ENCODE results near the gene STRBP. TPM values are rescaled to one million over a fixed set of nuclear protein-coding genes. Genes with fewer than 3 reads are reported as not detected.

Gene STRBP
- total RNA-seq, 1 donor from 2014 or later: 58.9 TPM

GRCh38 chr9:123099548-123099947 lies 168.8 kb downstream of the STRBP start:
- TF ChIP-seq CTCF (conservative IDR thresholded peaks at IDR 0.05): no peak
- no peak overlapping the region for H3K4me3 Mint-ChIP-seq
- peak overlapping the region; percentile 12 for H3K27ac Mint-ChIP-seq (ENCODE audit: unreplicated experiment)

GRCh38 chr9:123099042-123099441 lies 169.3 kb downstream of the STRBP start:
- Mint-ChIP-seq H3K4me1 (no peaks in the 10 kb centered on the region), H3K4me3 (no peak overlapping the region), H3K9me3 (no peaks in the 10 kb centered on the region), H3K36me3 (ENCODE audit: low read depth) (peaks cover 7% of the 10 kb centered on the region), H3K27me3 (ENCODE audit: low read depth) (no peaks in the 10 kb centered on the region), H3K27ac (ENCODE audit: unreplicated experiment) (peak overlapping the region; percentile 30)
- no peak for TF ChIP-seq CTCF (conservative IDR thresholded peaks at IDR 0.05)
- DNase-seq (ENCODE audit: low read depth, low spot score): no peak

More at GRCh38 chr9:123099548-123099947, 168.8 kb downstream of the STRBP start:
- Mint-ChIP-seq H3K4me1 (no peaks in the 10 kb centered on the region), H3K36me3 (ENCODE audit: low read depth) (peaks cover 7% of the 10 kb centered on the region), H3K27me3 (ENCODE audit: low read depth) (no peaks in the 10 kb centered on the region), H3K9me3 (no peaks in the 10 kb centered on the region)
- DNase-seq (ENCODE audit: low read depth, low spot score): no peak

- Mint-ChIP-seq H3K36me3 (ENCODE audit: low read depth) (peaks cover 7% of the 10 kb centered on the region), H3K27me3 (ENCODE audit: low read depth) (no peaks in the 10 kb centered on the region), H3K27ac (ENCODE audit: unreplicated experiment) (no peak overlapping the region), H3K9me3 (no peaks in the 10 kb centered on the region), H3K4me1 (no peaks in the 10 kb centered on the region), H3K4me3 (no peak overlapping the region)
- DNase-seq (ENCODE audit: low read depth, low spot score): no peak
- TF ChIP-seq CTCF (conservative IDR thresholded peaks at IDR 0.05): no peak
These were observed 170.3 kb downstream of the STRBP start for GRCh38 chr9:123098096-123098459.

GRCh38 chr9:123097430-123098095 lies 170.8 kb downstream of the STRBP start:
- Mint-ChIP-seq H3K27ac (ENCODE audit: unreplicated experiment) (no peak overlapping the region), H3K36me3 (ENCODE audit: low read depth) (peaks cover 8% of the 10 kb centered on the region), H3K27me3 (ENCODE audit: low read depth) (no peaks in the 10 kb centered on the region), H3K4me3 (no peak overlapping the region), H3K4me1 (no peaks in the 10 kb centered on the region), H3K9me3 (no peaks in the 10 kb centered on the region)
- DNase-seq (ENCODE audit: low read depth, low spot score): no peak
- no peak for TF ChIP-seq CTCF (conservative IDR thresholded peaks at IDR 0.05)

GRCh38 chr9:123096987-123097386 lies 171.4 kb downstream of the STRBP start:
- DNase-seq (ENCODE audit: low read depth, low spot score): no peak
- Mint-ChIP-seq H3K27me3 (ENCODE audit: low read depth) (no peaks in the 10 kb centered on the region), H3K4me1 (no peaks in the 10 kb centered on the region), H3K4me3 (no peak overlapping the region), H3K9me3 (no peaks in the 10 kb centered on the region), H3K27ac (ENCODE audit: unreplicated experiment) (no peak overlapping the region), H3K36me3 (ENCODE audit: low read depth) (peaks cover 10% of the 10 kb centered on the region)
- TF ChIP-seq CTCF (conservative IDR thresholded peaks at IDR 0.05): no peak

Data from neural crest cell (in vitro differentiated cells).